ENCODE measurements around the gene AR. TPM values are rescaled to one million over a fixed set of nuclear protein-coding genes. Genes with fewer than 3 reads are reported as not detected.

Gene AR
- total RNA-seq = 10 to 100 TPM in 1 of 4 donors, 1 to 10 TPM in 3; 4.3 to 10.4 (median 9.3) TPM

GRCh38 chrX:67543818-67544217 lies at the start of gene AR:
Gene AR, plus strand, starts transcription at chrX:67544021. Its CDS starts 1,126 bp downstream, at chrX:67545147.
- WGBS, 2 donors = 0 to 23% methylated on average over 8 to 30 of the region's 30 CpGs
- peak; percentile 49 to 93 for DNase-seq (ENCODE audit: low spot score in 2 of 2)
- intact Hi-C loops (cut with DNase I; ENCODE audit: low total_unique reads) = no loop called here
- H3K4me3 ChIP-seq (ENCODE audit: low read depth, poor library complexity, severe bottlenecking) = peak within 1 kb of the TSS; percentile 15
- no peak for TF ChIP-seq CTCF (IDR thresholded peaks at IDR 0.05)
- no peak for TF ChIP-seq POLR2A (IDR thresholded peaks at IDR 0.05)

- intact Hi-C loops (cut with DNase I; ENCODE audit: low total_unique reads) = no loop called here
- no peak overlapping the region for H3K4me3 ChIP-seq (ENCODE audit: low read depth, poor library complexity, severe bottlenecking)
- WGBS, 2 donors = 34 to 41% methylated on average over 1 of the region's 1 CpG
- no peak for TF ChIP-seq CTCF (IDR thresholded peaks at IDR 0.05)
- no peak for TF ChIP-seq POLR2A (IDR thresholded peaks at IDR 0.05)
- no peak for DNase-seq (ENCODE audit: low spot score in 2 of 2)
Measured at GRCh38 chrX:67500617-67501016, 43.2 kb upstream of the AR start.

- TF ChIP-seq CTCF (IDR thresholded peaks at IDR 0.05) = no peak
- no peak overlapping the region for H3K4me3 ChIP-seq (ENCODE audit: low read depth, poor library complexity, severe bottlenecking)
- DNase-seq (ENCODE audit: low spot score in 2 of 2) = no peak
- intact Hi-C loops (cut with DNase I; ENCODE audit: low total_unique reads) = no loop called here
Measured at GRCh38 chrX:67503004-67503403, 40.8 kb upstream of the AR start.

- TF ChIP-seq CTCF (IDR thresholded peaks at IDR 0.05) (no peak), POLR2A (IDR thresholded peaks at IDR 0.05) (no peak)
- WGBS, 2 donors = 54 to 71% methylated on average over 2 of the region's 2 CpGs
- H3K4me3 ChIP-seq (ENCODE audit: low read depth, poor library complexity, severe bottlenecking) = no peak overlapping the region
- DNase-seq (ENCODE audit: low spot score in 2 of 2) = no peak
- intact Hi-C loops (cut with DNase I; ENCODE audit: low total_unique reads) = no loop called here
Measured at GRCh38 chrX:67503453-67503852, 40.4 kb upstream of the AR start.

GRCh38 chrX:67520671-67521070 lies 23.1 kb upstream of the AR start:
- intact Hi-C loops (cut with DNase I; ENCODE audit: low total_unique reads) = no loop called here
- no peak for DNase-seq (ENCODE audit: low spot score in 2 of 2)
- no peak overlapping the region for H3K4me3 ChIP-seq (ENCODE audit: low read depth, poor library complexity, severe bottlenecking)
- TF ChIP-seq POLR2A (IDR thresholded peaks at IDR 0.05) = no peak
- no peak for TF ChIP-seq CTCF (IDR thresholded peaks at IDR 0.05)

GRCh38 chrX:67523002-67523681 lies 20.7 kb upstream of the AR start:
- WGBS, 2 donors = 42 to 59% methylated on average over 3 of the region's 3 CpGs

More at GRCh38 chrX:67523002-67523681, 20.7 kb upstream of the AR start:
- intact Hi-C loops (cut with DNase I; ENCODE audit: low total_unique reads) = no loop called here
- TF ChIP-seq CTCF (IDR thresholded peaks at IDR 0.05) (no peak), POLR2A (IDR thresholded peaks at IDR 0.05) (no peak)
- H3K4me3 ChIP-seq (ENCODE audit: low read depth, poor library complexity, severe bottlenecking) = no peak overlapping the region
- DNase-seq (ENCODE audit: low spot score in 2 of 2) = no peak
